GM19099 (cell line): ENCODE measurements around the gene HSD11B2.

Experiments
- POLR2A ChIP-seq: IDR thresholded peaks from 3 replicates; pipeline ENCODE4 v1.6.1; 2011; ENCODE audit warnings: low read depth; ENCODE audit not compliant: insufficient read length; ENCODE audit errors: extremely low read depth

HSD11B2 gene

GRCh38 chr16:67482233-67482924 lies 51.5 kb downstream of the HSD11B2 start:
- no peak for TF ChIP-seq POLR2A

- TF ChIP-seq POLR2A, result no peak
These were observed 52.2 kb downstream of the HSD11B2 start, which contains the start of gene AGRP for GRCh38 chr16:67483150-67483549. Gene AGRP (minus strand): TSS chr16:67483547. CDS start chr16:67483398, 149 bp downstream.

GRCh38 chr16:67483731-67484525 lies 53.0 kb downstream of the HSD11B2 start:
- no peak for TF ChIP-seq POLR2A

GRCh38 chr16:67486805-67487204 lies 55.9 kb downstream of the HSD11B2 start:
- TF ChIP-seq POLR2A, result no peak
